ENCODE measurements around the gene PRSS21. TPM values are rescaled to one million over a fixed set of nuclear protein-coding genes. Genes with fewer than 3 reads are reported as not detected.
A peak's percentile ranks its signal among the peaks of the same experiment; 100 is the strongest.

The PRSS21 gene
- total RNA-seq, 4 donors from 2014 or later = not detected

GRCh38 chr16:2834968-2835367 is 17.9 kb downstream of the PRSS21 start:
- H3K9me3 ChIP-seq = no peaks in the 10 kb centered on the region
- no peak for TF ChIP-seq POLR2A (IDR thresholded peaks at IDR 0.05)
- TF ChIP-seq EP300 (IDR thresholded peaks at IDR 0.05) = no peak
- no peak for TF ChIP-seq CTCF (IDR thresholded peaks at IDR 0.05)
- no peak overlapping the region for H3K4me3 ChIP-seq
- H3K4me1 ChIP-seq = peaks cover 0 to 4% (median 0%) of the 10 kb centered on the region in 4 donors
- DNase-seq (ENCODE audit: low spot score in 2 of 2) = no peak
- H3K27me3 ChIP-seq = peaks cover 0 to 65% of the 10 kb centered on the region in 2 donors
- H3K36me3 ChIP-seq = no peaks in the 10 kb centered on the region
- H3K27ac ChIP-seq = no peak overlapping the region
- WGBS, 2 donors = 82 to 83% methylated on average over 3 of the region's 3 CpGs

GRCh38 chr16:2835638-2836493 is 18.8 kb downstream of the PRSS21 start:
- Histone ChIP-seq H3K27ac (no peak overlapping the region), H3K27me3 (peaks cover 0 to 60% of the 10 kb centered on the region in 2 donors), H3K4me3 (no peak overlapping the region), H3K4me1 (peaks cover 0 to 4% (median 0%) of the 10 kb centered on the region in 4 donors), H3K9me3 (no peaks in the 10 kb centered on the region), H3K36me3 (no peaks in the 10 kb centered on the region)
- DNase-seq (ENCODE audit: low spot score in 2 of 2) = no peak
- TF ChIP-seq EP300 (IDR thresholded peaks at IDR 0.05) = no peak
- TF ChIP-seq POLR2A (IDR thresholded peaks at IDR 0.05) = no peak
- no peak for TF ChIP-seq CTCF (IDR thresholded peaks at IDR 0.05)
- 53 to 58% methylated on average over 22 of the region's 22 CpGs for whole genome bisulfite sequencing, 2 donors

GRCh38 chr16:2836646-2837508 is 19.8 kb downstream of the PRSS21 start:
- H3K9me3 ChIP-seq = no peaks in the 10 kb centered on the region
- H3K27ac ChIP-seq = no peak overlapping the region
- peaks cover 0 to 7% (median under 1%) of the 10 kb centered on the region in 4 donors for H3K4me1 ChIP-seq
- WGBS, 2 donors = 49 to 58% methylated on average over 13 of the region's 13 CpGs
- no peak overlapping the region for H3K4me3 ChIP-seq
- no peaks in the 10 kb centered on the region for H3K36me3 ChIP-seq
- peaks cover 0 to 57% of the 10 kb centered on the region in 2 donors for H3K27me3 ChIP-seq
- DNase-seq (ENCODE audit: low spot score in 2 of 2) = no peak
- TF ChIP-seq EP300 (IDR thresholded peaks at IDR 0.05) (no peak), CTCF (IDR thresholded peaks at IDR 0.05) (no peak), POLR2A (IDR thresholded peaks at IDR 0.05) (no peak)

GRCh38 chr16:2838928-2839327 is 21.9 kb downstream of the PRSS21 start:
- Histone ChIP-seq H3K4me3 (no peak overlapping the region), H3K27ac (no peak overlapping the region), H3K4me1 (peaks cover 0 to 15% (median 5%) of the 10 kb centered on the region in 4 donors), H3K27me3 (peaks cover 0 to 52% of the 10 kb centered on the region in 2 donors), H3K36me3 (no peaks in the 10 kb centered on the region), H3K9me3 (no peaks in the 10 kb centered on the region)
- no peak for TF ChIP-seq EP300 (IDR thresholded peaks at IDR 0.05)
- peak; percentile 33 to 68 (median 60) for TF ChIP-seq CTCF (IDR thresholded peaks at IDR 0.05)
- no peak for TF ChIP-seq POLR2A (IDR thresholded peaks at IDR 0.05)
- WGBS, 2 donors = 2% methylated on average over 9 of the region's 12 CpGs
- DNase-seq (ENCODE audit: low spot score in 2 of 2) = no peak

Data from tibial nerve (tissue), 4 donors.